Sigmoid colon (tissue), 7 donors: ENCODE data around the gene RPS15. TPM values are rescaled to one million over a fixed set of nuclear protein-coding genes. Genes with fewer than 3 reads are reported as not detected.

ENCODE experiments used
- DNase-seq: peaks from one replicate; pipeline ENCODE4 v3.0.0-alpha.2; 2019
- H3K27ac ChIP-seq, 4 donors: fragments of 200-600 bp; sonication (generic); one replicate each; pipeline ENCODE4 v1.5.1; 2016 to 2019; ENCODE audit warnings: mild to moderate bottlenecking in 1 of 4
- H3K27me3 ChIP-seq, 3 donors: fragments of 200-600 bp; sonication (generic); one replicate each; pipeline ENCODE4 v1.5.1; 2019; ENCODE audit warnings: mild to moderate bottlenecking in 1 of 3
- H3K36me3 ChIP-seq, 4 donors: fragments of 200-600 bp; sonication (generic); one replicate each; pipeline ENCODE4 v1.5.1; 2016 to 2019
- H3K4me1 ChIP-seq, 4 donors: fragments of 200-600 bp; sonication (generic); one replicate each; pipeline ENCODE4 v1.5.1; 2017 to 2019
- H3K4me3 ChIP-seq, 4 donors: fragments of 200-600 bp; sonication (generic); one replicate each; pipeline ENCODE4 v1.5.1; 2017 to 2019; ENCODE audit warnings: mild to moderate bottlenecking in 2 of 4, moderate library complexity in 1 of 4
- H3K9me3 ChIP-seq, 4 donors: fragments of 200-600 bp in 3 of 4; sonication (generic) in 3 of 4; one replicate each; pipeline versions ENCODE4 v1.5.1 to v1.6.1; 2013 to 2019
- CTCF ChIP-seq, 4 experiments: fragments of 450-650 bp in 3 of 4; fragments of 200-600 bp in 1 of 4; IDR thresholded peaks; one replicate each; pipeline ENCODE4 v1.5.1; 2016 to 2019; ENCODE audit warnings: antibody characterized with exemption in 4 of 4, mild to moderate bottlenecking in 3 of 4, moderate library complexity in 2 of 4
- EP300 ChIP-seq, 4 donors: sonication (generic); formaldehyde crosslinking; IDR thresholded peaks; one replicate each; pipeline ENCODE4 v1.6.1; 2017; ENCODE audit warnings: antibody characterized with exemption in 4 of 4
- POLR2A ChIP-seq, 2 donors: fragments of 450-650 bp; IDR thresholded peaks; one replicate each; pipeline ENCODE4 v1.6.1; 2016; ENCODE audit warnings: antibody characterized with exemption in 2 of 2, mild to moderate bottlenecking in 2 of 2, moderate library complexity in 2 of 2
- POLR2AphosphoS5 ChIP-seq, 4 donors: sonication (generic); formaldehyde crosslinking; IDR thresholded peaks; one replicate each; pipeline ENCODE4 v1.6.1; 2017; ENCODE audit warnings: antibody characterized with exemption in 4 of 4
- WGBS, 2 donors: extraction: QIAGEN DNeasy Blood & Tissue Kit; methylation state at CpG; one replicate each; pipeline ENCODE4 v1.1.7; 2013; 5-methylcytosine and 5-hydroxymethylcytosine counted together
- intact Hi-C: fragments of 100-400 bp; cut with DNase I; formaldehyde crosslinking; loops from one replicate; pipeline ENCODE4 v1.15.1; 2023
- polyA plus RNA-seq, 3 donors: library from polyadenylated mRNA; stranded (reverse); fragments of 200-250 nt; gene quantifications; one replicate each; pipeline ENCODE4 v1.2.3, GENCODE V29; 2013
- total RNA-seq, 4 donors: library from RNA; depleted of rRNA; stranded (reverse); fragments of >200 nt; gene quantifications; one replicate each; pipeline ENCODE4 v1.1.0, GENCODE V29; 2016
- donor health status: healthy with polysubstance abuse.
- donor health status: Bipolar disorder and iron deficiency.
- donor health status: healthy.

Gene RPS15
- total and polyA plus RNA-seq, 7 donors = 2,516 to 5,641 (median 3,724) TPM

DNA sequence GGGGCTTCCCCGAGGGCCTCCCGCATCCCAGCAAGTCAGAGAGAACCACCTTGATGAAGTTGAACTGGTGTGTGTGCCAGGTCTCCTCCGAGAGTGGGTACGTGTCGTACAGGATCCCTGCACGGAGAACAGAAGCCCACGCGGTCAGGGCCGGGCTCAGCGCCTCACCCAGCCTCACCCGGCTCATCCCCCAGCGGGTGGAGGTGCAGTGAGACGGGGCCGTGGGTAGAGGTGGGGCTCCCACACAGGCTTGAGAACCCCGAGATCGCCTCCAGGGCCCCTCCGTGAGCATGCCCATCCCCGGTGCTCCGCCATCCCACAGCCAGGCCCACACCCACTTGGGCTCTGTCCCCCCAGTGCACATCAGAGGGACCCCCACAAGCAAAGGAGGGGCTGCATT is 39.1 kb upstream of the RPS15 start:
- TF ChIP-seq CTCF (IDR thresholded peaks at IDR 0.05) (no peak), POLR2AphosphoS5 (IDR thresholded peaks at IDR 0.05) (no peak), POLR2A (IDR thresholded peaks at IDR 0.05) (no peak), EP300 (IDR thresholded peaks at IDR 0.05) (no peak)
- no peak for DNase-seq
- intact Hi-C loops = no loop called here
- no peaks in the 10 kb centered on the region for H3K9me3 ChIP-seq
- H3K27me3 ChIP-seq = peaks cover 0 to 12% (median 5%) of the 10 kb centered on the region in 3 donors
- no peak overlapping the region for H3K4me3 ChIP-seq
- H3K36me3 ChIP-seq = peaks cover 0 to 5% (median 1%) of the 10 kb centered on the region in 4 donors
- no peak overlapping the region for H3K27ac ChIP-seq
- WGBS, 2 donors = 76 to 91% methylated on average over 19 of the region's 19 CpGs
- H3K4me1 ChIP-seq = peaks cover 0 to 38% (median 29%) of the 10 kb centered on the region in 4 donors

DNA sequence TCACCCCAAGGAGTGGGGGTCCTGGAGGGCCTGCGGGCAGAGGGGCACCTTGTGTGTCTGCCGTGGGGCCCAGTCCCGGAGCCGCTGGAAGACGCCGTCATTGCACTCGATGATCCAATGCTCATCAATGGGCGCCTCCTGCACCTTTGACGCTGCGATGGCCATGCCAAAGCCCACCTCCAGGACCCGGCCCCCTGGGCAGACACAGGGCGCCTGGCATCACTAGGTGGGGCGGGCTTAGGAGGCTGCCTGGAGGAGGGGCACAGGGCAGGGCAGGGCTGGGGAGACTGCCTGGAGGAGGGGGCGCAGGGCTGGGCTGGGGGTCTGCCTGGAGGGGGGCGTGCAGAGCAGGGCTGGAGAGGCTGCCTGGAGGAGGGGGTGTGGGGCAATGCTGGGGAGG is 38.5 kb upstream of the RPS15 start:
- intact Hi-C loops = loop anchor here (5.0 kb wide), 1 partner anchor 82 kb away; no protein-coding TSS in a partner anchor

GRCh38 chr19:1400281-1401137 is 37.7 kb upstream of the RPS15 start:
- peak overlapping the region in 2 of 4 donors; percentile 33 to 39 for H3K27ac ChIP-seq
- peaks cover 0 to 12% (median 5%) of the 10 kb centered on the region in 3 donors for H3K27me3 ChIP-seq
- H3K36me3 ChIP-seq = no peaks in the 10 kb centered on the region
- WGBS, 2 donors = 8 to 32% methylated on average over 36 of the region's 36 CpGs
- H3K4me3 ChIP-seq = peak overlapping the region; percentile 36 to 70 (median 54)
- no peaks in the 10 kb centered on the region for H3K9me3 ChIP-seq
- intact Hi-C loops = loop anchor here (5.0 kb wide), 1 partner anchor 83 kb away; no protein-coding TSS in a partner anchor
- no peak for TF ChIP-seq POLR2A (IDR thresholded peaks at IDR 0.05)
- TF ChIP-seq POLR2AphosphoS5 (IDR thresholded peaks at IDR 0.05) = no peak
- TF ChIP-seq CTCF (IDR thresholded peaks at IDR 0.05) = no peak
- TF ChIP-seq EP300 (IDR thresholded peaks at IDR 0.05) = no peak
- DNase-seq = no peak
- peaks cover 0 to 30% (median 26%) of the 10 kb centered on the region in 4 donors for H3K4me1 ChIP-seq

More for the DNA sequence above, 38.5 kb upstream of the RPS15 start:
- Histone ChIP-seq H3K4me3 (no peak overlapping the region), H3K27ac (no peak overlapping the region), H3K27me3 (peaks cover 0 to 12% (median 5%) of the 10 kb centered on the region in 3 donors), H3K9me3 (no peaks in the 10 kb centered on the region), H3K36me3 (no peaks in the 10 kb centered on the region), H3K4me1 (peaks cover 0 to 37% (median 29%) of the 10 kb centered on the region in 4 donors)
- TF ChIP-seq EP300 (IDR thresholded peaks at IDR 0.05) (no peak), POLR2AphosphoS5 (IDR thresholded peaks at IDR 0.05) (no peak), POLR2A (IDR thresholded peaks at IDR 0.05) (no peak), CTCF (IDR thresholded peaks at IDR 0.05) (no peak)
- DNase-seq = no peak
- WGBS, 2 donors = 88 to 96% methylated on average over 15 of the region's 15 CpGs

GRCh38 chr19:1401138-1401888 is 36.9 kb upstream of the RPS15 start, which contains the start of gene GAMT:
Gene GAMT, minus strand, starts transcription at chr19:1401542. Its CDS starts 66 bp downstream, at chr19:1401476.
- Histone ChIP-seq H3K4me1 (peaks cover 0 to 22% (median 20%) of the 10 kb centered on the region in 4 donors), H3K4me3 (peak within 1 kb of the TSS; percentile 36 to 70 (median 54)), H3K27ac (peak within 1 kb of the TSS in 2 of 4 donors; percentile 33 to 39), H3K36me3 (no peaks in the 10 kb centered on the region), H3K27me3 (peaks cover 0 to 12% (median 5%) of the 10 kb centered on the region in 3 donors), H3K9me3 (no peaks in the 10 kb centered on the region)
- intact Hi-C loops = loop anchor here (5.0 kb wide), 1 partner anchor 84 kb away; no protein-coding TSS in a partner anchor
- no peak for DNase-seq
- peak in 1 of 4 experiments; percentile 58 for TF ChIP-seq CTCF (IDR thresholded peaks at IDR 0.05)
- no peak for TF ChIP-seq EP300 (IDR thresholded peaks at IDR 0.05)
- WGBS, 2 donors = 1 to 2% methylated on average over 87 of the region's 87 CpGs
